ENCODE results near the gene DNM1L. TPM values are rescaled to one million over a fixed set of nuclear protein-coding genes. Genes with fewer than 3 reads are reported as not detected.

Gene DNM1L
- total RNA-seq = 39.9 and 42.7 TPM in 2 replicates

GRCh38 chr12:32679091-32679919 lies at the start of gene DNM1L:
Gene DNM1L, plus strand, starts transcription at chr12:32679301. Its CDS starts 63 bp downstream, at chr12:32679364.

GRCh38 chr12:32755654-32756475 lies 76.8 kb downstream of the DNM1L start, which contains the start of gene YARS2:
Gene YARS2, minus strand, starts transcription at chr12:32755897. Its CDS starts 23 bp downstream, at chr12:32755874.

Other genes starting within 250 kb of the DNM1L start
- gene YARS2, start 76.6 kb downstream of the DNM1L start, total RNA-seq = 23.6 and 25.3 TPM in 2 replicates
- 7.3 and 9.8 TPM in 2 replicates for gene PKP2, start 217.5 kb downstream of the DNM1L start, total RNA-seq

Measured in cardiac ventricle fibroblast (primary cell).